H1 (cell line): ENCODE measurements around the gene PRRT1B. TPM values are rescaled to one million over a fixed set of nuclear protein-coding genes. Genes with fewer than 3 reads are reported as not detected.

ENCODE experiments used
- BCL11A ChIP-seq, 2 experiments: IDR thresholded peaks; one replicate each; pipeline ENCODE4 v1.6.1; 2011; ENCODE audit warnings: low read depth in 2 of 2, low read length in 2 of 2, mild to moderate bottlenecking in 2 of 2
- BRCA1 ChIP-seq: IDR thresholded peaks from 2 replicates; pipeline ENCODE4 v1.6.1; 2012; ENCODE audit warnings: low read depth, low read length, improper control_type of control experiment
- EGR1 ChIP-seq: IDR thresholded peaks from 2 replicates; pipeline ENCODE4 v1.6.1; 2011; ENCODE audit warnings: low read depth, low read length, borderline replicate concordance
- HDAC2 ChIP-seq, 2 experiments: fragments of 300-600 bp in 1 of 2; sonication (generic) in 1 of 2; IDR thresholded peaks; 2 replicates each; pipeline ENCODE4 v1.6.1; 2011 to 2012; ENCODE audit warnings: low read depth in 2 of 2, low read length in 2 of 2, mild to moderate bottlenecking in 2 of 2, moderate library complexity in 2 of 2, borderline replicate concordance in 1 of 2, inconsistent platforms in 1 of 2
- POLR2AphosphoS5 ChIP-seq: IDR thresholded peaks from 2 replicates; pipeline ENCODE4 v1.6.1; 2011; ENCODE audit warnings: low read depth, low read length
- POU5F1 ChIP-seq: IDR thresholded peaks from 2 replicates; pipeline ENCODE4 v1.6.1; 2011; ENCODE audit warnings: low read depth, mild to moderate bottlenecking, low read length, moderate library complexity
- RAD21 ChIP-seq, 2 experiments: IDR thresholded peaks in 1 of 2; conservative IDR thresholded peaks in 1 of 2; 2 replicates each; pipeline ENCODE4 v1.6.1; 2011; ENCODE audit warnings: low read depth in 2 of 2, low read length in 2 of 2, improper control_type of control experiment in 1 of 2, inconsistent platforms in 1 of 2, mild to moderate bottlenecking in 1 of 2, moderate library complexity in 1 of 2
- RFX5 ChIP-seq: IDR thresholded peaks from 2 replicates; pipeline ENCODE4 v1.6.1; 2011; ENCODE audit warnings: low read depth, low read length, improper control_type of control experiment, borderline replicate concordance
- SP4 ChIP-seq: IDR thresholded peaks from 2 replicates; pipeline ENCODE4 v1.6.1; 2012; ENCODE audit warnings: low read length, inconsistent platforms
- polyA plus RNA-seq, 7 experiments: library from polyadenylated mRNA; depleted of rRNA in 3 of 7; stranded (reverse) in 5 of 7; unstranded in 2 of 7; fragments of >200 nt in 5 of 7; fragments of 200-250 nt in 2 of 7; gene quantifications; 1 replicate in 5 of 7; 2 replicates in 1 of 7; 4 replicates in 1 of 7; pipeline versions ENCODE4 v1.2.1 to v1.2.3, GENCODE V29; 2011 to 2013; ENCODE audit warnings: missing spikeins in 2 of 7, mixed read lengths in 2 of 7
- total RNA-seq: library from RNA; stranded (reverse); fragmentation: NEBNext Ultra II Directional; extraction: Animal tissue kit (Norgen Biotek cat#: 25700); gene quantifications from 2 replicates; pipeline ENCODE4 v1.2.1, GENCODE V29; 2021

The PRRT1B gene
- total and polyA plus RNA-seq, 2 of the 8 experiments (the other 6 are each of a cell fraction or from before 2014, with no cell fraction given): 0.30 to 1.2 TPM

GRCh38 chr9:131530920-131531832 is 14.1 kb upstream of the PRRT1B start, which contains the start of gene UCK1 (continued):
- TF ChIP-seq HDAC2 (IDR thresholded peaks at IDR 0.05; ENCODE audit: borderline replicate concordance in 1 of 2, low read depth in 2 of 2, low read length in 2 of 2) (peak in 1 of 2 experiments; percentile 34; a peak in 1 of 4 replicates), BRCA1 (no peak), POLR2AphosphoS5 (0 out of 2 replicates have a peak, but pooled peaks have one; percentile 26), BCL11A (IDR thresholded peaks at IDR 0.05; ENCODE audit: low read depth in 2 of 2, low read length in 2 of 2) (no peak), EGR1 (no peak), RAD21 (IDR thresholded peaks at IDR 0.05 in 1 of 2, conservative IDR thresholded peaks at IDR 0.05 in 1 of 2; ENCODE audit: low read depth in 2 of 2, low read length in 2 of 2) (no peak), POU5F1 (no peak), RFX5 (no peak), SP4 (no peak)
